ENCODE results near the gene YARS1.

DNA sequence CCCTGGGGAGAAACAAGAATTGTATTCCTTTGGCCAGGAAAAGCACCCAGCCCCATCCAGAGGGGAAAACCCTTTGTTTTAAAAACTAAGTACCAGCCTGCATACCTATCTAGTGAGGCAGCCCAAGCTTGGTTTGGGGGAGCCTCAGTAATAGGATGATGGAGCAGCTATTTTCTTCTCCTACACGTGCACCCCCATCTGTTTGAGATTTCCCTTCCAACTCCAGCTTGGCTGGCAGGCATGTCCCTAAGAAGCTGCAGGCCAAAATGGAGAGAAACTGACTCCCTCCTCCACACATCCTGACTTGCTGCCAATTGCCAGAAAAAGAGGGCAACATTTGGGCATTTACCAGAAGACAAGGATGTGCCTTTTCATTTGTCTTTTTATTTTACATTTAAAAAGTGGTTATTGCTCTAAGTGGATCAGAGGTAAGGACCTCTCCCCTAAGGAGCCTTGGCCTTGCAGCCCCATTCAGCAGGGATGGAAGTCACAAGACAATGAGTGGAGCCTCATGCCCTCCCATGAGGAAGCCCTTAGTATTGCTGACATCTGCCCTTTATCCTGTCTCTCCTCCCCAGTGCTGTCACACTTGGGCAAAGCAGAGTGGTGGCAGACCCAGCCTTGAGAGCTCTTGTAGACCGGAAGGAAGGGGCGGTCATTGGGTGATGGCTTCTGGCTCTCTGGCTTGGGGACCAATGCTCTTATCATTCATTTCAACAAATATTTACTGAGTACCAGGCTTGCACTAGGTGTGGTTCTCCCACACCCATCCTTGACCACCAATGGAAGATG is 44.9 kb upstream of the YARS1 start:
- TF ChIP-seq, protein P1, sequence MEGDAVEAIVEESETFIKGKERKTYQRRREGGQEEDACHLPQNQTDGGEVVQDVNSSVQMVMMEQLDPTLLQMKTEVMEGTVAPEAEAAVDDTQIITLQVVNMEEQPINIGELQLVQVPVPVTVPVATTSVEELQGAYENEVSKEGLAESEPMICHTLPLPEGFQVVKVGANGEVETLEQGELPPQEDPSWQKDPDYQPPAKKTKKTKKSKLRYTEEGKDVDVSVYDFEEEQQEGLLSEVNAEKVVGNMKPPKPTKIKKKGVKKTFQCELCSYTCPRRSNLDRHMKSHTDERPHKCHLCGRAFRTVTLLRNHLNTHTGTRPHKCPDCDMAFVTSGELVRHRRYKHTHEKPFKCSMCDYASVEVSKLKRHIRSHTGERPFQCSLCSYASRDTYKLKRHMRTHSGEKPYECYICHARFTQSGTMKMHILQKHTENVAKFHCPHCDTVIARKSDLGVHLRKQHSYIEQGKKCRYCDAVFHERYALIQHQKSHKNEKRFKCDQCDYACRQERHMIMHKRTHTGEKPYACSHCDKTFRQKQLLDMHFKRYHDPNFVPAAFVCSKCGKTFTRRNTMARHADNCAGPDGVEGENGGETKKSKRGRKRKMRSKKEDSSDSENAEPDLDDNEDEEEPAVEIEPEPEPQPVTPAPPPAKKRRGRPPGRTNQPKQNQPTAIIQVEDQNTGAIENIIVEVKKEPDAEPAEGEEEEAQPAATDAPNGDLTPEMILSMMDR (IDR thresholded peaks at IDR 0.05 in 4 of 5, conservative IDR thresholded peaks at IDR 0.05 in 1 of 5), result no peak
- no peak for TF ChIP-seq POLR2A (IDR thresholded peaks at IDR 0.05)
